SK-N-SH treated with all-trans-retinoic acid at 6 μM for 48 hours (cell line): ENCODE results near the gene SYPL1.

ENCODE experiments used
- ISL1 ChIP-seq: fragments of 250-450 bp; sonication (Bioruptor Pico); IDR thresholded peaks from 2 replicates; pipeline ENCODE4 v2.1.2; 2022; ENCODE audit warnings: mild to moderate bottlenecking, moderate library complexity
- RARB ChIP-seq: fragments of 250-450 bp; sonication (Bioruptor Pico); IDR thresholded peaks from 2 replicates; pipeline ENCODE4 v1.8.0; 2021; ENCODE audit warnings: mild to moderate bottlenecking, moderate library complexity
- ZFP3 ChIP-seq: fragments of 250-450 bp; sonication (Bioruptor Pico); IDR thresholded peaks from 2 replicates; pipeline ENCODE4 v1.5.0; 2020; ENCODE audit warnings: mild to moderate bottlenecking, moderate library complexity
- ZNF70 ChIP-seq: fragments of 450-650 bp; formaldehyde crosslinking; IDR thresholded peaks from 2 replicates; pipeline ENCODE4 v1.5.0; 2020; ENCODE audit warnings: mild to moderate bottlenecking, moderate library complexity
- ZNF8 ChIP-seq: fragments of 450-650 bp; formaldehyde crosslinking; IDR thresholded peaks from 2 replicates; pipeline ENCODE4 v1.5.0; 2020; ENCODE audit warnings: mild to moderate bottlenecking, moderate library complexity
- TF ChIP-seq, protein P1 (sequence below): fragments of 250-450 bp; sonication (Bioruptor Pico); IDR thresholded peaks from 2 replicates; pipeline ENCODE4 v1.5.1; 2020; ENCODE audit warnings: low read depth, mild to moderate bottlenecking, moderate library complexity

DNA sequence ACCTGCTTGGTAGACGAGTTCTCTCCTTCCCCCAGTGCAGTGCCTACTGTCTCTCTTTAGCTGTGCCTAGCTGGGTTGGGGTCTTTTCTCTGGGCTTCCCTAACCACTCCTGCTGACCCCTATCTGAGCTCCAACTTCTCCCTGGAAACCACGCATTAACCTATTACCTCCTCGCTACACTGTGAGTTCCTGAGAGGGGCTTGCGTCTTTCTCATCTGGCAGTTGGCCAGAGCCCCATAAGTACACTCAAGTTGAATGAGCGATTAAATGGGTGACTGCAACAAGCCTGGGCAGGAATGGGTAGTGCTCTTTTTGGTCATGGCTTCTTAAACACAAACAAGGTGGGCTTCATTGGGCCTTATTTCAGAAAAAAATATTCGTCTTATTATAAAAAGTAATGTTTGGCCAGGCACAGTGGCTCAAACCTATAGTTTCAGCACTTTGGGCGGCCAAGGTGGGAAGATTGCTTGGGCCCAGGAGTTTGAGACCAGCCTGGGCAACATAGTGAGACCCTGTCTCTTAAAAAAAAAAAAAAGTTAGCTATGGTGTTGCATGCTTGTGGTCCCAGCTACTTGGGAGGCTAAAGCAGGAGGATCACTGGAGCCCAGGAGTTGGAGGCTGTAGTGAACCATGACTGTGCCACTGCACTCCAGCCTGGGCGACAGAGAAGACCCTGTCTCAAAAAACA lies 41.4 kb downstream of the SYPL1 start:
- TF ChIP-seq ZFP3 (CRISPR knock-in tag) (no peak), ZNF70 (no peak), ISL1 (CRISPR knock-in tag) (no peak), ZNF8 (no peak), RARB (CRISPR knock-in tag) (no peak)
- TF ChIP-seq, protein P1, sequence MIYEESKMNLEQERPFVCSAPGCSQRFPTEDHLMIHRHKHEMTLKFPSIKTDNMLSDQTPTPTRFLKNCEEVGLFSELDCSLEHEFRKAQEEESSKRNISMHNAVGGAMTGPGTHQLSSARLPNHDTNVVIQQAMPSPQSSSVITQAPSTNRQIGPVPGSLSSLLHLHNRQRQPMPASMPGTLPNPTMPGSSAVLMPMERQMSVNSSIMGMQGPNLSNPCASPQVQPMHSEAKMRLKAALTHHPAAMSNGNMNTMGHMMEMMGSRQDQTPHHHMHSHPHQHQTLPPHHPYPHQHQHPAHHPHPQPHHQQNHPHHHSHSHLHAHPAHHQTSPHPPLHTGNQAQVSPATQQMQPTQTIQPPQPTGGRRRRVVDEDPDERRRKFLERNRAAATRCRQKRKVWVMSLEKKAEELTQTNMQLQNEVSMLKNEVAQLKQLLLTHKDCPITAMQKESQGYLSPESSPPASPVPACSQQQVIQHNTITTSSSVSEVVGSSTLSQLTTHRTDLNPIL (CRISPR knock-in tag) = no peak
